ENCODE measurements around the gene CACNA1C. TPM values are rescaled to one million over a fixed set of nuclear protein-coding genes. Genes with fewer than 3 reads are reported as not detected.

The CACNA1C gene
- total RNA-seq, 1 donor from 2014 or later = 11.7 TPM

GRCh38 chr12:2276288-2277033, 223.7 kb downstream of the CACNA1C start:
- peaks cover 11% of the 10 kb centered on the region for H3K9me3 Mint-ChIP-seq (ENCODE audit: low read depth)
- no peak for DNase-seq (ENCODE audit: low spot score, unreplicated experiment)
- no peak overlapping the region for H3K4me3 Mint-ChIP-seq (ENCODE audit: low read depth)
- peaks cover 3% of the 10 kb centered on the region for H3K27me3 Mint-ChIP-seq
- H3K4me1 Mint-ChIP-seq (ENCODE audit: low read depth) = no peaks in the 10 kb centered on the region
- H3K27ac Mint-ChIP-seq = no peak overlapping the region
- peaks cover 2% of the 10 kb centered on the region for H3K36me3 Mint-ChIP-seq (ENCODE audit: insufficient read depth)
- no peak for TF ChIP-seq CTCF (IDR thresholded peaks at IDR 0.05; ENCODE audit: unreplicated experiment)

- Mint-ChIP-seq H3K27ac (no peak overlapping the region), H3K36me3 (ENCODE audit: insufficient read depth) (peaks cover 2% of the 10 kb centered on the region)
These were observed 224.8 kb downstream of the CACNA1C start for GRCh38 chr12:2277492-2278155.

DNA sequence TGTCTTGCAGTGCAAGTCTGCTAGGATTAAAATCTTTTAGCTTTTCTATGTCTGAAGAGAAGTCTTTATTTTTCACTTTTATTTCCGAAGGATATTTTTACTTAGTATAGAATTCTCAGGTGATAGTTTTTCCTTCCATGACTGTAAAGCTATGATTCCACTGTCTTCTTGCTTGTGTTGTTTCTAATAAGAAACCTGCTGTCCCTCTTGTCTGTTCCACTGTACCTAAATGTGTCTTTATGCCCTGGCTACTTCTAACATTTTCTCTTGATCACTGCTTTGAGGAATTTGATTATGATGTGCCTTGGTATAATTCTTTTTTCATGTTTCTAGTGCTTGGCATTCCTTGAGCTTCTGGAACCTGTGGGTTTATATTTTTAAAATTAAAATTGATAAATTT, 228.7 kb downstream of the CACNA1C start:
- DNase-seq (ENCODE audit: low spot score, unreplicated experiment) = no peak
- H3K27me3 Mint-ChIP-seq = peaks cover 15% of the 10 kb centered on the region
- peaks cover under 1% of the 10 kb centered on the region for H3K4me1 Mint-ChIP-seq (ENCODE audit: low read depth)
- TF ChIP-seq CTCF (IDR thresholded peaks at IDR 0.05; ENCODE audit: unreplicated experiment) = no peak
- no peak overlapping the region for H3K27ac Mint-ChIP-seq
- H3K9me3 Mint-ChIP-seq (ENCODE audit: low read depth) = peaks cover 11% of the 10 kb centered on the region
- H3K4me3 Mint-ChIP-seq (ENCODE audit: low read depth) = no peak overlapping the region
- peaks cover 2% of the 10 kb centered on the region for H3K36me3 Mint-ChIP-seq (ENCODE audit: insufficient read depth)

More at GRCh38 chr12:2277492-2278155, 224.8 kb downstream of the CACNA1C start:
- Mint-ChIP-seq H3K4me3 (ENCODE audit: low read depth) (no peak overlapping the region), H3K27me3 (no peaks in the 10 kb centered on the region), H3K9me3 (ENCODE audit: low read depth) (peaks cover 11% of the 10 kb centered on the region), H3K4me1 (ENCODE audit: low read depth) (no peaks in the 10 kb centered on the region)
- DNase-seq (ENCODE audit: low spot score, unreplicated experiment) = no peak
- no peak for TF ChIP-seq CTCF (IDR thresholded peaks at IDR 0.05; ENCODE audit: unreplicated experiment)

- H3K36me3 Mint-ChIP-seq (ENCODE audit: insufficient read depth) = peaks cover 2% of the 10 kb centered on the region
- no peak overlapping the region for H3K4me3 Mint-ChIP-seq (ENCODE audit: low read depth)
- DNase-seq (ENCODE audit: low spot score, unreplicated experiment) = no peak
- H3K27me3 Mint-ChIP-seq = peaks cover 18% of the 10 kb centered on the region
- no peak for TF ChIP-seq CTCF (IDR thresholded peaks at IDR 0.05; ENCODE audit: unreplicated experiment)
- H3K9me3 Mint-ChIP-seq (ENCODE audit: low read depth) = peaks cover 11% of the 10 kb centered on the region
- no peak overlapping the region for H3K27ac Mint-ChIP-seq
- H3K4me1 Mint-ChIP-seq (ENCODE audit: low read depth) = peaks cover 1% of the 10 kb centered on the region
These were observed 229.5 kb downstream of the CACNA1C start for GRCh38 chr12:2282318-2282717.

DNA sequence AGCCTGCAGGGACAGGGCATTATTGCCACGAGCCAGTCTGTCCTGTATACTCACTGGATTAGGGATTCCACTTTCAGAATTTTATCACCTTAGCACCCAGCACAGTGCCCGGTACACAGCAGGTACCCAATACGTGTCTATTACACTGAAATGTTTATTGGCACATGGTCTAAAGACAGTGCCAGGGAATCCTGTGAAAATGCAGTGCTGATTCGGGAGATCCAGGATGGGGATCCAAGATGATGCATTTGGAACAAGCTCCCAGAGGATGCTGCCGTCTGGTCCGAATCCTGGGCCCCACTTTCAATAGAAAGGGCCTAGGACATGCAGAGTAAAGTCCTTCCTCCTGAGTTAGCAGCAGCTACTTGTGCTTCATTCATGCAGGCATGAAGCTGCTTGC, 230.7 kb downstream of the CACNA1C start:
- Mint-ChIP-seq H3K27ac (no peak overlapping the region), H3K4me1 (ENCODE audit: low read depth) (peaks cover 1% of the 10 kb centered on the region), H3K9me3 (ENCODE audit: low read depth) (peaks cover 11% of the 10 kb centered on the region), H3K27me3 (peaks cover 19% of the 10 kb centered on the region), H3K36me3 (ENCODE audit: insufficient read depth) (peaks cover 2% of the 10 kb centered on the region), H3K4me3 (ENCODE audit: low read depth) (no peak overlapping the region)
- DNase-seq (ENCODE audit: low spot score, unreplicated experiment) = no peak
- no peak for TF ChIP-seq CTCF (IDR thresholded peaks at IDR 0.05; ENCODE audit: unreplicated experiment)

All from progenitor cell of endocrine pancreas (in vitro differentiated cells).